GM12873 (cell line): Measurements from ENCODE around the gene ELAC2.

Source experiments
- CTCF ChIP-seq: IDR thresholded peaks from 2 replicates; pipeline ENCODE4 v1.5.1; 2012; ENCODE audit warnings: low read depth, mild to moderate bottlenecking, moderate library complexity, low read length, control low read depth; ENCODE audit not compliant: insufficient read depth; ENCODE audit errors: missing control alignments

The ELAC2 gene

GRCh38 chr17:12979246-12979645 is 38.6 kb downstream of the ELAC2 start:
- no peak for TF ChIP-seq CTCF

- no peak for TF ChIP-seq CTCF
These were observed 40.6 kb downstream of the ELAC2 start for GRCh38 chr17:12977008-12977751.

- TF ChIP-seq CTCF = no peak
These were observed 43.8 kb downstream of the ELAC2 start for GRCh38 chr17:12974005-12974531.

- TF ChIP-seq CTCF = no peak
These were observed 44.3 kb downstream of the ELAC2 start for GRCh38 chr17:12973496-12974004.

- TF ChIP-seq CTCF = no peak
These were observed 49.9 kb downstream of the ELAC2 start for GRCh38 chr17:12967962-12968361.

GRCh38 chr17:12966413-12966812 is 51.4 kb downstream of the ELAC2 start:
- TF ChIP-seq CTCF = no peak

- TF ChIP-seq CTCF = no peak
These were observed 51.8 kb downstream of the ELAC2 start for GRCh38 chr17:12965988-12966387.
